ENCODE measurements around the gene MRPL38.

MRPL38 gene

GRCh38 chr17:75895370-75896155 is 9.1 kb downstream of the MRPL38 start:
- peak; percentile 55 for DNase-seq

GRCh38 chr17:75894049-75894733 is 10.5 kb downstream of the MRPL38 start:
- no peak for DNase-seq

GRCh38 chr17:75893305-75894048 is 11.2 kb downstream of the MRPL38 start:
- DNase-seq = no peak

- DNase-seq = no peak
Observed at GRCh38 chr17:75892556-75893224, 12.0 kb downstream of the MRPL38 start.

- DNase-seq = no peak
Observed at GRCh38 chr17:75891605-75892555, 12.8 kb downstream of the MRPL38 start.

GRCh38 chr17:75891022-75891604 is 13.6 kb downstream of the MRPL38 start:
- no peak for DNase-seq

- DNase-seq = no peak
Observed at GRCh38 chr17:75889454-75889853, 15.2 kb downstream of the MRPL38 start.

- no peak for DNase-seq
Observed at GRCh38 chr17:75888484-75888883, 16.2 kb downstream of the MRPL38 start.

- peak; percentile 39 for DNase-seq
Observed at GRCh38 chr17:75885860-75886259, 18.8 kb downstream of the MRPL38 start.

- no peak for DNase-seq
Observed at GRCh38 chr17:75885431-75885830, 19.3 kb downstream of the MRPL38 start.

GRCh38 chr17:75881678-75882454 is 22.8 kb downstream of the MRPL38 start:
- no peak for DNase-seq

GRCh38 chr17:75880266-75880665 is 24.4 kb downstream of the MRPL38 start:
- no peak for DNase-seq

GRCh38 chr17:75878174-75878998 is 26.3 kb downstream of the MRPL38 start, which contains the start of gene TRIM47:
Gene TRIM47 (minus strand): TSS chr17:75878581. CDS start chr17:75878548, 33 bp downstream.
- DNase-seq = no peak

- DNase-seq = peak; percentile 69
Observed at GRCh38 chr17:75877752-75878173, 26.9 kb downstream of the MRPL38 start.

GRCh38 chr17:75876938-75877751 is 27.5 kb downstream of the MRPL38 start:
- no peak for DNase-seq

- no peak for DNase-seq
Observed at GRCh38 chr17:75876190-75876937, 28.3 kb downstream of the MRPL38 start.

GRCh38 chr17:75875940-75876189 is 28.8 kb downstream of the MRPL38 start:
- no peak for DNase-seq
